KMS-11 (cell line): ENCODE results near the gene ARSJ.

Experiments
- H2AFZ ChIP-seq: fragments of 200-600 bp; sonication (generic); 2 replicates; pipeline ENCODE4 v1.6.1; 2016; ENCODE audit warnings: antibody characterized with exemption, mixed run types, low read depth
- H3K27ac ChIP-seq: fragments of 200-600 bp; sonication (generic); 2 replicates; pipeline ENCODE4 v1.6.1; 2016; ENCODE audit warnings: mild to moderate bottlenecking, mixed run types
- H3K27me3 ChIP-seq: fragments of 200-600 bp; sonication (generic); 2 replicates; pipeline ENCODE4 v1.6.1; 2017; ENCODE audit warnings: mild to moderate bottlenecking, low read depth, mixed run types, moderate library complexity; ENCODE audit not compliant: insufficient read depth
- H3K36me3 ChIP-seq: fragments of 200-600 bp; sonication (generic); 2 replicates; pipeline ENCODE4 v1.6.1; 2017; ENCODE audit warnings: mild to moderate bottlenecking, mixed run types; ENCODE audit not compliant: insufficient read depth
- H3K4me1 ChIP-seq: fragments of 200-600 bp; sonication (generic); 2 replicates; pipeline ENCODE4 v1.6.1; 2016; ENCODE audit warnings: mild to moderate bottlenecking, low read depth, mixed run types; ENCODE audit not compliant: poor library complexity, severe bottlenecking
- H3K4me2 ChIP-seq: fragments of 200-600 bp; sonication (generic); 2 replicates; pipeline ENCODE4 v1.7.0; 2016; ENCODE audit warnings: mild to moderate bottlenecking, mixed run types
- H3K4me3 ChIP-seq: fragments of 200-600 bp; sonication (generic); IDR thresholded peaks from 2 replicates; pipeline ENCODE4 v1.6.1; 2017; ENCODE audit warnings: low read depth, low read length, mixed read lengths; ENCODE audit not compliant: insufficient read depth
- H3K79me2 ChIP-seq: fragments of 200-600 bp; sonication (generic); 2 replicates; pipeline ENCODE4 v1.6.1; 2016; ENCODE audit warnings: low read depth, mixed run types; ENCODE audit not compliant: insufficient read depth
- H3K9ac ChIP-seq: fragments of 200-600 bp; sonication (generic); 2 replicates; pipeline ENCODE4 v1.6.1; 2016; ENCODE audit warnings: mild to moderate bottlenecking, mixed run types
- H4K20me1 ChIP-seq: fragments of 200-600 bp; sonication (generic); 2 replicates; pipeline ENCODE4 v1.6.1; 2016; ENCODE audit warnings: mild to moderate bottlenecking, mixed run types; ENCODE audit not compliant: insufficient read depth
- CTCF ChIP-seq: fragments of 200-600 bp; sonication (generic); conservative IDR thresholded peaks from 2 replicates; pipeline ENCODE4 v1.6.1; 2017; ENCODE audit warnings: low read depth, mild to moderate bottlenecking, antibody characterized with exemption, low read length, moderate library complexity, mixed read lengths

Gene ARSJ

GRCh38 chr4:113969709-113970334 lies 9.6 kb downstream of the ARSJ start:
- Histone ChIP-seq H3K36me3 (no peaks in the 10 kb centered on the region), H3K4me2 (no peak overlapping the region), H2AFZ (no peak overlapping the region)

GRCh38 chr4:113968473-113968872 lies 11.0 kb downstream of the ARSJ start:
- H3K36me3 ChIP-seq, result no peaks in the 10 kb centered on the region

More at GRCh38 chr4:113969709-113970334, 9.6 kb downstream of the ARSJ start:
- no peak overlapping the region for H3K27ac ChIP-seq
- H3K9ac ChIP-seq, result no peak overlapping the region
- no peaks in the 10 kb centered on the region for H4K20me1 ChIP-seq
- TF ChIP-seq CTCF, result no peak
- H3K4me3 ChIP-seq, result no peak overlapping the region
- H3K27me3 ChIP-seq, result no peaks in the 10 kb centered on the region
- H3K79me2 ChIP-seq, result no peaks in the 10 kb centered on the region
- H3K4me1 ChIP-seq, result no peaks in the 10 kb centered on the region

GRCh38 chr4:113967687-113968086 lies 11.8 kb downstream of the ARSJ start:
- no peak overlapping the region for H3K4me3 ChIP-seq
- no peak overlapping the region for H3K27ac ChIP-seq
- H4K20me1 ChIP-seq, result no peaks in the 10 kb centered on the region
- no peak overlapping the region for H2AFZ ChIP-seq
- H3K4me2 ChIP-seq, result no peak overlapping the region
- H3K9ac ChIP-seq, result no peak overlapping the region
- no peaks in the 10 kb centered on the region for H3K4me1 ChIP-seq
- H3K36me3 ChIP-seq, result no peaks in the 10 kb centered on the region
- H3K79me2 ChIP-seq, result no peaks in the 10 kb centered on the region
- TF ChIP-seq CTCF, result no peak
- no peaks in the 10 kb centered on the region for H3K27me3 ChIP-seq

More at GRCh38 chr4:113968473-113968872, 11.0 kb downstream of the ARSJ start:
- Histone ChIP-seq H3K4me2 (no peak overlapping the region), H3K27me3 (no peaks in the 10 kb centered on the region), H3K4me3 (no peak overlapping the region), H2AFZ (no peak overlapping the region), H4K20me1 (no peaks in the 10 kb centered on the region), H3K79me2 (no peaks in the 10 kb centered on the region), H3K9ac (no peak overlapping the region), H3K27ac (no peak overlapping the region), H3K4me1 (no peaks in the 10 kb centered on the region)
- TF ChIP-seq CTCF, result no peak

- H3K4me2 ChIP-seq, result no peak overlapping the region
- H3K27ac ChIP-seq, result no peak overlapping the region
- H3K27me3 ChIP-seq, result no peaks in the 10 kb centered on the region
- H3K79me2 ChIP-seq, result no peaks in the 10 kb centered on the region
- H3K36me3 ChIP-seq, result no peaks in the 10 kb centered on the region
- H3K4me3 ChIP-seq, result no peak overlapping the region
- no peak for TF ChIP-seq CTCF
- H4K20me1 ChIP-seq, result no peaks in the 10 kb centered on the region
- no peak overlapping the region for H2AFZ ChIP-seq
- H3K4me1 ChIP-seq, result no peaks in the 10 kb centered on the region
- no peak overlapping the region for H3K9ac ChIP-seq
Observed at GRCh38 chr4:113962719-113963265, 16.7 kb downstream of the ARSJ start.
